ENCODE data around the gene CPT1B.

The CPT1B gene

DNA sequence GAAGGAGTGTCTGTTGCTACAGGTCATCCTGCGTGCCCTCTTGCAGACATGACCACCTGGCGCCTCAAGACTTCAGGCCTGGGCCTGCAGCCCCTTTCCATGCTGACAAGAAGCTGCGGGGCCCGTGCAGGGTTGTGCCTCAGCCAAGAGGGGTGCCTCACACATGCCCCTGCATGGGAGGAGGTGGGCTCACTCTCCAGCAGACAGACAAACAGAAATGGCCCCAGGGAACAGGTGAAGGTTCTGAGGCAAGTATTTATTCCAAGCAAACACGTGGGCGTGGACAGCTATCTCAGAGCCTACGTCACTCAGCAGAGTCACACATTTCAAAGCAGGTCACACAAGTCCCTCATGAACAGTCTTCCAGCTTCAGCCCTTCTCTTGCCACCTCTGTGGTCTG is 9.6 kb downstream of the CPT1B start:
- no peak for DNase-seq

DNA sequence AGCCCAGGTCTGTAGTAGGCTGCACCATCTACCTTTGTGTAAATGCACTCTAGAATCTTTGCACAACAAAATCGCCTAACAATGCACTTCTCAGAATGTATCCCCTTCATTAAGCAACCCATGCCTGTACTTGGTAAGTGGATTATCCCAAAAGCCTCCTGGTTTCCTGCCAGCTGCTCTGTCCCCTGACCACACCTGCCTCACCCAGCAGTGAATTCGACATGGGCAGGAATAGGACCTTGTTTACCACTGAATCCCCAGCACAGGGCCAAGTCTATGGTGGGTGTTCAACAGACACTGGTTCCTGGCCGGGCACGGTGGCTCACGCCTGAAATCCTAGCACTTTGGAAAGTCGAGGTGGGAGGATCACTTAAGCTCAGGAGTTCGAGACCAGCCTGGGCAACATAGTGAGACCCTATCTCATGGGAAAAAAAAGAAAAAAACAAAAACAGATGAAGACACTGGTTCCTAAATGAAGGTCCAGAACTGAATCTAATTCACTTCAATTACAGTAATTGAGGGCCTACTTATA is 10.4 kb downstream of the CPT1B start:
- no peak for DNase-seq

DNA sequence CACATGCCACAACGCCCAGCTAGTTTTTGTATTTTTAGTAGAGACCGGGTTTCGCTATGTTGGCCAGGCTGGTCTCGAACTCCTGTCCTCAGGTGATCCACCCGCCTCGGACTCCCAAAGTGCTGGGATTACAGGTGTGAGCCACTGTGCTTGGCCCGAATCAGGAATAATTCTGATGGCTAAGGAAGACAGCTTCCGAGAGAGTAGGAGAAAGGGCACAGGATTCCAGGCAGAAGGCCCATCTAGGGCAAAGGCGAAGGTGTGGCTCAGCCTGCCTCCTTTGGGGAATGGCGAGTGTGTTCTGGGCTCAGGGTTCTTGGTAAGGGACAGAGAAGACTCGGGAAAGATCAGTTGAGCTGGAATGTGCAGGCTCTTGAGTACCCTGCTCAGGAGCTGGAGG is 13.9 kb downstream of the CPT1B start:
- DNase-seq = no peak

DNA sequence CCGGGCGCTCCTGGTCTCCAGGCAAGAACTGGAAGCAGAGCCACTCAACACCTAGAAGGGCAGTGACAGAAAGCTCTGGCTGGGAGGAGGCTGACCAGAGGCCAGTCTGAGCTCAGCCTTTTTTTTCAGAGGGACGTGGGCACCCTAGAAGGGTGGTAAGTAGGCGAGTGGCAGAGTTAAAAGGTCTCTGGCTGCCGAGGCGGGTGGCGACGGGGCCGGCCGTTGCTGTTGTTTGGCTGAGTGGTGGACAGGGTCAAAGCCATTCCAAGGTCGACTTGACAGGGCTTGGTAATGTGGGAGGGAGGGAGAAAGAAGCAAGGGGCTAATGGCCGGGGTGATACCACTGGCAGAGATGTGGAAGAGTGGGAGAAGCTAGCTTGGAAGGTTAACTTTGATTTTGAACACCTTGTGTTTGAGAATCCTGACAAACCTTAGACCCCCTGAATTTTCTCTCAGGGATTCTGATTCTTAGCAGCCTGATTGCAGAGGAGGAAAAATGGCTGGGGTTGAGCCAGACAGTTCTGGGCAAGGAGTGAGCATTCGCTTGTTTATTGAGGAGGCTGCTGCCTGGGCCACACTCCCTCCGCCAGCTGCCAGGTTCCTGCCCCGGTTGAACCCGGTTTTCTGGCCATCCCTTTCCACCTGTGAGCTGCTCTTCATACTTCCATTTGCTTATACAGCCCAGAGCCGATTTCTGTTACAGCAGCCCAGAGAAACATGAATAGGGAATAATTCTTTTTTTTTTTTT is 14.6 kb downstream of the CPT1B start:
- no peak for DNase-seq

DNA sequence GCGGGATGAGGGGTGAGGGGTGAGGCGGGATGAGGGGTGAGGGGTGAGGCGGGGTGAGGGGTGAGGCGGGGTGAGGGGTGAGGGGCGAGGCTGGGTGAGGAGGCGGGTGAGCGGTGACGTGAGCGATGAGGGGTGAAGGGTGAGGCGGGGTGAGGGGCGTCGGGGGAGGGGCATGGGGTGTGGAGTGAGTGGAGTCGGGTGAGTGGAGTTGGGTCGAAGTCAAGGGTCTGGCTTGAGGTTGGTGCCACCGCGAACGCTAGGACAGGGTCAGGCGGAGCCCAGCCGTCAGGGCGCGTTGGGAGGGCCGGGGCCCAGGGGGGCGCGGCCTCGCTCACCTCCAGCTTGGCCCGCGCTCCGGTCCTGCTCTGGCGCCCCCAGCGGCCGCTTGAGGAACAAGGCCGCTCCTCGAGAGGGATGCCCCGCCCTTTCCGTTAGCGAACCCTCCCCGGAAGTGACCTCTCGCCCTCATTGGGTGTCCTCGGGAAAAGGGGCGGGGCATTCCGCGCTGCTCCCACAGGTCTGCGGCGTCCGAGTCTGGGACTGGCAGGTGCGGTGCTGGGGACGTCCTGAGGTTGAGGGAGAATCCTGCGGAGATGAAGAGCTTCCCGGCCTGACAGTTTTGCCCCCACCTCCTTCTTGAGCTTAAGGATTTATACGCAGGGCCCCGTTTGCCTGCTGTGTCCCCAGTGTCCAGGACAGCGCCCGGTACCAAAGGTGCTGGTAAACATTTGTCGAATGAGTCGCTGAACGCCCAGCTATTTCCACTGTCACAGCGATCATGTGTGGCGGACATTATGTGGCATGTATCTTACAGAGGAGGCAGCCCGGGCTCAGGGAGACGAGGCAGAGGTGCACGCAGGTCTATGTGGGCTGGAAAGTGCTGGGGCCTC is 15.5 kb downstream of the CPT1B start, which contains the start of gene SYCE3:
TSS of gene SYCE3 (minus strand) at position 397 of the 890 bp plus-strand sequence. CDS start 6,514 bp downstream, outside the sequence.
- peak; percentile 95 for DNase-seq

DNA sequence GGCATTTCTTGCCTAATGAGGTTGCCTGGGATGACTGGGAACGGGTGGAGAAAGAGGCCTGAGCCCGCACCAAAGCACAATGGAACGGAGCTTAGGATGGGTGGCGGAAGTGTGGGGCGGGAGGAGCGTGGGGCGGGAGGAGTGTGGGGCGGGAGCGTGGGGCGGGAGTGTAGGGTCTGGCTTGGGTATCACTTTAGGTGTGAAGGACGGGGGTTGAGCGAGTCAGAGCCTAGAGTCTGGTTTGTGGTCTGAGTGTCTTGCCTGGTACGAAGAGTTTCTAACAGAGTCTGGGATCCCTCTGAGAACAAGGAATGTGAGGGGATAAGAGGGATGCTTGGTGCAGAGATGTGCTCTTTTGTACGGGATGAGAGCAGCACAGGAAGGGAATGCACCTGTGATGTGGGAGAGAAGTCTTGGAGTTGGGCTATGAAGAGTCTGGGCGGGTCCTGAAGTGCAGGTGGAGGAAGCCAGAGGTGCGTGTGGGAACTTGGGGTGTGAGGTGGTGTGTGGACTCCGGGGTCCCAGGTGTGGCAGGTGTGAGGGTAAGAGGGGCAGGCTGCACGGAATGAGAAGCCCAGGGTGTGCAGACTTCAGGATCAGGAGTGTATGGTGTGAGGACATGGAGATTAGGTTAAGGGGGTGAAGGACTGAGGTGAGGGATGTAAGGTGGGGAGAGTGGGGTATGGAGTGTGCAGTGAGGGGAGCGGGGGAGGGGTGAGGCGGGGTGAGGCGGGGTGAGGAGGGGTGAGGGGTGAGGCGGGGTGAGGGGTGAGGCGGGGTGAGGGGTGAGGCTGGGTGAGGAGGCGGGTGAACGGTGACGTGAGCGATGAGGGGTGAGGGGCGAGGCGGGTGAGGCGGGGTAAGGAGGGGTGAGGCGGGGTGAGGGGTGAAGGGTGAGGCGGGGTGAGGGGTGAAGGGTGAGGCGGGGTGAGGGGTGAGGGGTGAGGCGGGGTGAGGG is 16.5 kb downstream of the CPT1B start:
- no peak for DNase-seq

DNA sequence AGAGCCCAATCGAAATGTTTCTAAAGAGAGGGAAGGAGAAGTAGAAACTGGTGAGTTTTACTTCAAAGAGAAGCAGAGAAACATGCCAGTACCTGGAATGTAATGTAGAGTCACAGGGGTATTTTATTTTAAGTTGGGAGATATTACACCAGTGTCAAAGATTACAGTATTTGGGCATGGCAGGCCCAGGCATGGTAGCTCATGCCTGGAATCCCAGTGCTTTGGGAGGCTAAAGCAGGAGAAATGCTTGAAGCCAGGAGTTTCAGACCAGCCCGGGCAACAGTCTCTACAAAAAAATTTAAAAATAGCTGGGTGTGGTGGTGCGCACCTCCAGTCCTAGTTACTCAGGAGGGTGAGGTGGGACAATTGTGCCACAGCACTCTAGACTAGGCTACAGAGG is 18.2 kb downstream of the CPT1B start:
- DNase-seq = no peak

DNA sequence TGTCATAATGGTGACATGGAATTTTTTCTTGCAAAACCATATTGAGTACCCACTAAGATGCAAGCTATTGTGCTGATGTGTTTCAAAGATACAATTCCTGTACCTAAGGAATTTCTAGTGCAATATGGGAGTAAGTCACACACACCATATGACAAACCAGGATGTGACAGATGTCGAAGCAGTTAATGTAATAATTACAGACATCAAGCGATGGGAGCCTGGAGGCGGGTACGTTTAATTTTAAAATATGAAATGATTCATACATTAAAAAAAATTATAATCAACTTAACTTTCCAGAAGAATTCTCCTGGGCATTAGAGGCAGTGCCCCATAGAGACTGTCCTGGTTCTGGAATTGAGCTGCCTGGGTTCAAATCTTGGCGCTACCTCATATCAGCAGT is 21.5 kb downstream of the CPT1B start:
- DNase-seq = no peak

DNA sequence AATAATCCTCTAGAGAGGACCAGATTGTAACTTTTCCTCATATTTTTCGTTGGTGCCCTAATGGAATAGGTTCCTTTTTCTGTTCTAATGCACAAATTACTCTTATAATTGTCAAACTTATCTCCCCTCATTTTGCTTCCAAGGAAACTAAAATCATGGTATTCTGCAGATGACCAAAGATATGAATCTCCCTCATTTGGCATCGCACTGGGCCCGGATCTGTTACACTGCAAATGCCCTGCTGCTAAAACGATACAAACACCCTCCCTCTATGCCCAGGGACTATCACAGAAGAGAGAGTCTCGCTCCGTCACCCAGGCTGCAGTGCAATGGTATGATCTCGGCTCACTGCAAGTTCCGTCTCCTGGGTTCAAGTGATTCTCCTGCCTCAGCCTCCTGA is 24.9 kb downstream of the CPT1B start:
- no peak for DNase-seq

DNA sequence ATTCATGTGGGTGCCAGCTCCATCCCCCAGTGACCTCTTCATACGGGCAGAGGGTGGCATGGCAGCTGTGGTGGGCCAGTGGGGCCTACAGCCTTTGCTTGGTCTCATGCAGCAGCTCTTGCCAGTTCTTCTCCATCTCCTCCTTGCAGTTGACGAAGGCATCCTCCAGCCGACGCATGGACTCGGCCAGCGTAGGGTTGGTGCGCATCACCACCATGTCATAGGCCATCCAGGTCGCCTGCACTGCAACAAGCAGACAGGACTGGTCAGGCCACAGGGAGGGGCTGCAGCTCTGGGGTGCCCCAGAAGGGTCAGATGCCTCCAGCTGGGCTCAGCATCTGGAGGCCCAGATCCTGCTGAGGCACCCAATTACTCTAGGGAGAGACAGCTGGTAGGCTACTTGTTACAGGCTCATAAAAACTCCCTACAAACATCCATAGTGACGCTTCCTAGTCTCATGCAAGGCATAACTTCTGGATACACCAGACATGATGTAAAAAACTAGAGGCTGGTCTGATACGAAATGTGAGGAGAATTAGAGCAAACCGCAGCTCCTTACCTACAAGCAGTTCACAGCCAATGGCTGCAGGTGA is 27.0 kb downstream of the CPT1B start:
- DNase-seq = no peak

DNA sequence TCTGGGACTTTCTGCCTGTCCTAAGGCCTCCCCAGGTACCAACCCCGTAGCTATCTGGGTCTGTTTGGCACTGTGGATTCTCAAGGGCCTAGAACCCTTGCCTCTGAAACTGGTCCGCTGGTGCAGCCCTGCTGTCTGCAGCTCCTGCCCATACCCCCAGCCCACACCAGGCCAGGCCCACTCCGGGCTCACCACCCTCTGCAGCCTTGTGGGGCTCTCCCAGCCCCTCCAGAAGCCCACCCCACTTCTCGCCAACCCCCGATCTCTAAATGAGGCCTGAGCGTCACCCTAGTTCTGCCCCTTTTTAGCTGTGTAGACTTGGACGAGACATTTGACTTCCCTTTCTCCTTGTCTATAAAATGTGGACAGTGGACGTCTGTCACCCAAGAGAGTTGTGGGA is 27.8 kb downstream of the CPT1B start:
- no peak for DNase-seq

DNA sequence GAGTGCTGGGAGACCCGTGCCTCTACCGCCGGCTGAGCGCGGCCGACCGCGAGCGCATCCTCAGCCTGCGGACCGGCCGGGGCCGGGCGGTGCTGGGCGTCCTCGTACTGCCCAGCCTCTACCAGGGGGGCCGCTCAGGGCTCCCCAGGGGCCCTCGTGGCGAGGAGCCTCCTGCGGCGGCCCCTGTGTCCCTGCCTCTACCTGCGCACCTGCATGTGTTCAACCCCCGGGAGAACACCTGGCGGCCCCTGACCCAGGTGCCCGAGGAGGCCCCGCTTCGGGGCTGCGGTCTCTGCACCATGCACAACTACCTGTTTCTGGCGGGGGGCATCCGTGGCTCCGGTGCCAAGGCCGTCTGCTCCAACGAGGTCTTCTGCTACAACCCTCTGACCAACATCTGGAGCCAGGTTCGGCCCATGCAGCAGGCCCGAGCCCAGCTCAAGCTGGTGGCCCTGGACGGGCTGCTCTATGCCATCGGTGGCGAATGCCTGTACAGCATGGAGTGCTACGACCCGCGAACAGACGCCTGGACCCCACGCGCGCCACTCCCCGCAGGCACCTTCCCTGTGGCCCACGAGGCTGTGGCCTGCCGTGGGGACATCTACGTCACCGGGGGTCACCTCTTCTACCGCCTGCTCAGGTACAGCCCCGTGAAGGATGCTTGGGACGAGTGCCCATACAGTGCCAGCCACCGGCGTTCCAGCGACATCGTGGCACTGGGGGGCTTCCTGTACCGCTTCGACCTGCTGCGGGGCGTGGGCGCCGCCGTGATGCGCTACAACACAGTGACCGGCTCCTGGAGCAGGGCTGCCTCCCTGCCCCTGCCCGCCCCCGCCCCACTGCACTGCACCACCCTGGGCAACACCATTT is 29.1 kb downstream of the CPT1B start:
- DNase-seq = no peak

DNA sequence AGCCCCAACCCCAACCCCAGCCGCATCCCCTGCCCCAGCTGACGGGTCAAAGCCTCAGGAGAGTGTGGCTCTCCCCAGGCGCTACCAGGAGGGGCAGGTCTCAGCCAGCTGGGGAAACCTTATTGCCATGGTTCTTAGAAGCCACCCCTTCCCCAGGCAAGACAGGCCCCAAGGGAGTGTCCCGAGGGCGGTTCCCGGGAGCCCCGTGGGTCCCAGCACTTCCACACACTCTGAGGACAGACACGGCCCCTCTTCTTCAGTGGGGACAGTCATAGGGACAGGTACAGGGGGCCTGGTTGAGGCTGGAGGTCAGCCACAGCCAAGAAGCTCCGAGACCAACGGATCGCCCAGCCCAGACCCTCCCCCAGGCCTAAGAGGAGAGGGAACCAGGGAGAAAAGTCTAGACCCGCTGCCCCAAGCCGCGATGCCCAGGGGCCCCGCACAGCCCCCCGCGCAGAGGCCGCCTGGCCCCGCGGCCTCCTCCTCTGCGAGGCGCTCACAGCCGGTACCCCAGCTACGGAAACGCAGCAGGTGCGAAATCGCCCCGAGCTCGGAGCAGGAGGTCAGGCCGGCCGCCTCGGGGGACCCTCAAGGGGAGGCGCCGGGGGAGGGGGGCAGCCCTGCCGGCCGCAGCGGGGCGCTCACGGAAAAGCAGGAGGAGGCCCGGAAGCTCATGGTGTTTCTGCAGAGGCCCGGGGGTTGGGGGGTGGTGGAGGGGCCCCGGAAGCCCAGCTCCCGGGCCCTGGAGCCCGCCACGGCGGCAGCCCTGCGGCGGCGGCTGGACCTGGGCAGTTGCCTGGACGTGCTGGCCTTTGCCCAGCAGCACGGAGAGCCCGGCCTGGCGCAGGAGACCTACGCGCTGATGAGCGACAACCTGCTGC is 29.9 kb downstream of the CPT1B start:
- DNase-seq = peak; percentile 63

DNA sequence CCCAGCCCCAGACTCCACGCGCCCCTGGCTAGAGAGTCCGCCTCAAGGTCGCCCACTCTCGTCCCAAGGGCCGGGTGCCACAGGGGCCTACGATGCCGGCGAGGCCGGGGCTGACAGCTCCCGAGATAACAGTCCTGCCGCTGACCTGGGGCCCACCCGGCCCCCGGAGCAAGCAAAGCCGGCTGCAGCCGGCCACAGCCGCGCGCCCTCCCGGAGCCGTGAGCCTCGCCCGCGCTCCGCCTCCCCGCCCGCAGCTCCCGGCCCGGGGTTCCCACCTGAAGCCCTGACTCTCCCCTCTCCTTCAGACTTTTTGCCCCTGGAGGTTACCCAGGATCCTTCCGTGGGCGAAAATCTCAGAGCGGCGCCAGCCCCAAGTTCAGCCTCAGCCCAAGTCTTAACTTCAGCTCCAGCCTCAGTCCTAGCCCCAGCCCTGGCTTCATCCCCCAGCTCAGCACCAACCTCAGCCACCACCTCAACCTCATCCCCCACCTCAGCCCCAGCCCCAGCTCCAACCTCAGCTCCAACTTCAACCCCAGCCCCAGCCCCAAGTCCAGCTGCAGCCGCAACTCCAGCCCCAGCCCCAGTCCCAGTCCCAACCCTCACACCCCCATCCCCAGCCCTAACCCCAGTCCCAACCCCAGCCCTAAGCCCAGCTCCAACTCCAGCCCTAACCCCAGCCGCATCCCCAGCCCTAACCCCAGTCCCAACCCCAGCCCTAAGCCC is 30.8 kb downstream of the CPT1B start:
- no peak for DNase-seq

DNA sequence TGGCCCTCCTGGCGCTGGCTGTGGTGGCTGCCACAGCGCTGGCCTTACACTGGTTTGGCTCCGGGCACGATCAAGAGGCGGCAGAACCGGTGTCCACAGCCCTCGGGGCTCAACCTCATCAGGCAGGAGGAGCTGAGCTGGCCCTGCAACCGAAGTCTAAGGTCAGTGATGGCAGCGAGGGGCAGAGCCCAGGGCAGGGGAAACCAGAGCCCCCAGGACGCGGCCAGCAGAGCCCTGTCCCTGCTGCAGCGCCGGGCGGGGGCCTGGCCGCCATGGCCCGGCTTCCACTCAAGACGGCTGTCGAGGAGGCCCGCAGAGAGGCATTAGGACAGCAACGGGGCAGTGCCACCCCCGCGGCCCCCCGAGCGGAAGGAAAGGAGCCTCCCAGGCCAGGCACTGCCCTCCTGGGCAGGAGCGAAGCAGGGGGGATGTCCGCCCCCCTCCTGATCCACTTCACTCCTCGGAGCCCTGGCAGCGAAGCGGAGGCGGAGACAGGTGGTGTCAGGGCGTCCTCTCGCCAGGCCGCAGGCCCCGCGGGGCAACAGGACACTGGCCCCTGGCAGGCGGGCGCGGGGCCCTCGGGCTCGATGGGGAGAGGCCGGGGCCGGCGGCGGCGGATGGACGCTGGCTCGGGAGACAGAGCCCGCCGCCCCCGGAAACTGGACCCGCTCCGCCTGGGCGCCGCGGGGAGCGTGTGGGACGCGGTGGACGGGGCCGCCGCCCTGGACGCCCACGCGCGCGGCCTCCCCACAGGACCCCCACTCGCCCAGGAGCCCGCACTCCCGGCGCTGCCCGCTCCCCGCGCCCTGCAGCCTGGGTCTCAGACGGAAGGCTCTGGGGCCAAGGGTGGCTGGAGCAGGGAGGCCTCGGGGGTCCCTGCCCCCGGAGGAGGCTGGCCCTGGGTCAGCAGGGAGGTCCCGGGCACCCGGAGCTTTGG is 31.6 kb downstream of the CPT1B start:
- no peak for DNase-seq

DNA sequence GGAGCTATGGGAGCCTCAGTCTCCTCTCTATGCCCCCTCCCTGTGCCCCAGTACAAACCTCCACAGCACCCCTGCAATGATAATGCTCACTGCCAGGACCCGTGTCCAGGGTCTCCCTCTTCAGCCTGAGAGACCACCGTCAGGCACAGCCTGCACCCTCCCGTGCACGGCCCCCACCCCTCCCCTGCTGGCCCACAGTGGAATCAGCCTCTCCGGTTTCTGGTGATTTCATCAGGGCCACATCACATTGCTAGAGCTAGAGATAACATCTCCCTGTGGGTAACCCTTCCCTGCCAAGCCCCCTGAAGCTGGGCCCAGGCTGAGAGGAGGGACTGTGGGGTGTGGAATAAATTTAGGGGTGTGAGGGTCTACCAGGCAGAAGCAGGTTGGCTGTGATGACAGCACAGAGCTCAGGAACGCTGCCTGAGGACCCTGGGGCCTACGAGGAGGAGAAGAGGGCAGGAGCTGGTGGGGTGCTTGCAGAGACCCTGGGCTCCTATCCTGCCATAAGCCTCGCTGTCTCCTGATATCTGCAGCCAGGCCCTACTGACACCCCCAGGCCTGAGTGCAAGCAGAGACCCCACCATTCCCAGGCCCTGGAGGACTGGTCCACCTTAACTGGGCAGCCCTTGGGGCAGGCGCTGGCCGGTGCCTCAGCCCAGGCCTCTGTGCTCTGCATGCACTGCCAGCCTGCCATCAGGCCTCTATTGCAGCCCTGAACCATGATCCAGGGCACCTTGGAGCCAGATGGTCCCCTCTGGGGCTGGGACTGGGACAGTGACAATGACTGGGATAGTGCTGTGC is 32.5 kb downstream of the CPT1B start, which contains the start of gene KLHDC7B:
TSS of gene KLHDC7B (plus strand) at position 378 of the 804 bp plus-strand sequence. CDS start at position 723, 345 bp downstream.
- DNase-seq = no peak

DNA sequence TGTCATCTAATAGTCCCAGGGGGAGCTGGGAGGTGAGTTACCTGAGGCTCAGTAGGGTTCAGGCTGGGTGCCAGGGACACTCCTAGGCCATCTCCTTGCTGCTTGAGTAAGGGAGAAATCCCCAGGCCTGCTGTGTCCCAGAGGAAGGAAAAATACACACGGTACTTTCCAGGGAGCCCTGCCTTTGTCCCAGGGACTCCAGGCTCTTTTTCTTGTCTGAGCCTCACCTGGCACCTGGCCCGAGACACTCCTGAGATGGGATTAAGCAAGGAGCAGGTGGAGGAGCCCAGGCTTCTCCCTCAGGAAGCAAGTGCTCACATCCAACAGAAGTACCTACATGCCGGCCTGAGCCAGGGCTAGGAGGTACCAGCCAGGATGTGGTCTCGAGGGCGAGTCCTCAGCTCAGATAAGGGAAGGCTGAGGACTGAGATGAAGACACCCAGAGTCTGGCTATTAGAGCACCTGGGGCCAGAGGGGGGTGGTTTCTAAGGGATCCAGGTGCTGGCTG is 33.4 kb downstream of the CPT1B start:
- DNase-seq = no peak

Measured in central memory CD4-positive, alpha-beta T cell (primary cell).